ENCODE results near the gene CEP112. TPM values are rescaled to one million over a fixed set of nuclear protein-coding genes. Genes with fewer than 3 reads are reported as not detected.

CEP112 gene
- total and polyA plus RNA-seq, 8 donors = 8.4 to 11.4 (median 9.8) TPM

DNA sequence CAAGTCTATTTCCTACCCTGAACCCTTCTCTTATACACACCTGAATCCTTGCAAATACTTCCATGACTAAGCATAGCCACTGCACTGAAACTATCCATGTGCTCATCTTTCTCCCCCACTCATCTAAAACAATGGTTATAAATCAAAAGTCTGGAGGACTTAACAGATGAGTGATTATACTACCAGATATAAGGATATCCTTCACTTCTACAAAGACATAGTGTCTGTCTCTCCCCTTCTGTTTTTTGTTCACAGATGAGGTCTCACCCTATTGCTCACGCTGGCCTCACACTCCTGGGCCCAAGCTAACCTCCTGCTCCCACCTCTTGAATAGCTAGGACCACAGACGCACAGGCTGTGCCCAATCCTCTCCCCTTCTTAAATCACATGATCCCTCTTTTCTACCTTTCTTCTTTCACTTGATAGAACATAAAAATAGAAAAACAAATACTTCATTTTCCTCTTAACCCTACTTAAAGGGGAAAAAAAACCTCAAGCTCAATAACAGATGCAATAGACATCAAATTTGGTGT lies 19.2 kb downstream of the CEP112 start:
- Histone ChIP-seq H3K4me1 (no peaks in the 10 kb centered on the region), H3K36me3 (no peaks in the 10 kb centered on the region), H3K4me3 (no peak overlapping the region), H3K27me3 (no peaks in the 10 kb centered on the region), H3K9me3 (no peaks in the 10 kb centered on the region), H3K27ac (no peak overlapping the region)
- DNase-seq = no peak
- TF ChIP-seq, protein P1, sequence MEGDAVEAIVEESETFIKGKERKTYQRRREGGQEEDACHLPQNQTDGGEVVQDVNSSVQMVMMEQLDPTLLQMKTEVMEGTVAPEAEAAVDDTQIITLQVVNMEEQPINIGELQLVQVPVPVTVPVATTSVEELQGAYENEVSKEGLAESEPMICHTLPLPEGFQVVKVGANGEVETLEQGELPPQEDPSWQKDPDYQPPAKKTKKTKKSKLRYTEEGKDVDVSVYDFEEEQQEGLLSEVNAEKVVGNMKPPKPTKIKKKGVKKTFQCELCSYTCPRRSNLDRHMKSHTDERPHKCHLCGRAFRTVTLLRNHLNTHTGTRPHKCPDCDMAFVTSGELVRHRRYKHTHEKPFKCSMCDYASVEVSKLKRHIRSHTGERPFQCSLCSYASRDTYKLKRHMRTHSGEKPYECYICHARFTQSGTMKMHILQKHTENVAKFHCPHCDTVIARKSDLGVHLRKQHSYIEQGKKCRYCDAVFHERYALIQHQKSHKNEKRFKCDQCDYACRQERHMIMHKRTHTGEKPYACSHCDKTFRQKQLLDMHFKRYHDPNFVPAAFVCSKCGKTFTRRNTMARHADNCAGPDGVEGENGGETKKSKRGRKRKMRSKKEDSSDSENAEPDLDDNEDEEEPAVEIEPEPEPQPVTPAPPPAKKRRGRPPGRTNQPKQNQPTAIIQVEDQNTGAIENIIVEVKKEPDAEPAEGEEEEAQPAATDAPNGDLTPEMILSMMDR (IDR thresholded peaks at IDR 0.05) = no peak
- no peak for FAIRE-seq
- intact Hi-C loops (cut with DNase I) = no loop called here
- ATAC-seq = no peak
- 47 to 72% methylated on average over 2 of the region's 2 CpGs for WGBS, 2 donors

DNA sequence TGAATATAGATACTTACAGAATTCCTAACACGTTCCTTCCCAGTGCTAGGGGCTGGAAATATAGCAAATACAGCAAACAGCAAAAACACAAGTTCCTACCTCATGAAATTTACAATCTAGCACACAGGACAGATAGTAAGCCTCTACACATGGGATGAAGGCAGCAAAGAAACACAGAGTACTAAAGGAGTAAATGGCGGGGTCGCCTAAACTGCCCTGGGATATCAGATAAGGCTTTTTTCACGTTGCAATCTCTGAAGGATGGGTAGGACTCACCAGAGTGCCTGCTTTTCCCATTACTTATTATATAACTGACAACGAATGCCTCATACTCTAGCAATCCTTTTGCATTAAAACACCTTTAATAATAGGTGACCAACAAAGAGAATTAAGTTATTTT lies 19.8 kb downstream of the CEP112 start:
- H3K27ac ChIP-seq = no peak overlapping the region
- H3K27me3 ChIP-seq = no peaks in the 10 kb centered on the region
- no peaks in the 10 kb centered on the region for H3K36me3 ChIP-seq
- 64 to 75% methylated on average over 5 of the region's 5 CpGs for WGBS, 2 donors
- DNase-seq = no peak
- H3K4me3 ChIP-seq = no peak overlapping the region
- intact Hi-C loops (cut with DNase I) = no loop called here
- ATAC-seq = no peak
- FAIRE-seq = no peak
- no peaks in the 10 kb centered on the region for H3K4me1 ChIP-seq
- H3K9me3 ChIP-seq = no peaks in the 10 kb centered on the region
- TF ChIP-seq, protein P1 (IDR thresholded peaks at IDR 0.05) = no peak

DNA sequence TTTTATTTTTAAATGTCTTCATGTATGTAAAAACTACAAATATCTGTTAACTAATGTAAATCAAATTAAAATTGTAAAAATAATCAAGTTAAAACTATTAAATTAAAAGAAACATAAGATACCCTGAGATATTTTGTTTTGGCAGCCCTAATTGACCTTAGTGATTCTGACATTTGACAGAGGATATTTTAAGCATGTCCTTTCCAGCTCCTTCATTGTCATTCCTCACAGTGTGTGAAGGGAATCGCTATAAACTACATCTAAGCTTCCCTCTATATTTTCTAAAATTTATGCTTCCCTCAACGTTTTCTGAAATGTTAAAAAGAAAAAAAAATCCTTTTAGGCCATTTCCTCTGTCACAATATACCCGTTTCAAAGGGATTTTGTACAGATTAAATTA lies 20.2 kb downstream of the CEP112 start:
- no peaks in the 10 kb centered on the region for H3K9me3 ChIP-seq
- no peak for ATAC-seq
- no peaks in the 10 kb centered on the region for H3K27me3 ChIP-seq
- FAIRE-seq = no peak
- intact Hi-C loops (cut with DNase I) = no loop called here
- no peak overlapping the region for H3K4me3 ChIP-seq
- no peak for DNase-seq
- TF ChIP-seq, protein P1 (IDR thresholded peaks at IDR 0.05) = no peak
- WGBS, 2 donors = 60 to 70% methylated on average over 3 of the region's 3 CpGs
- no peaks in the 10 kb centered on the region for H3K4me1 ChIP-seq
- no peak overlapping the region for H3K27ac ChIP-seq
- no peaks in the 10 kb centered on the region for H3K36me3 ChIP-seq

DNA sequence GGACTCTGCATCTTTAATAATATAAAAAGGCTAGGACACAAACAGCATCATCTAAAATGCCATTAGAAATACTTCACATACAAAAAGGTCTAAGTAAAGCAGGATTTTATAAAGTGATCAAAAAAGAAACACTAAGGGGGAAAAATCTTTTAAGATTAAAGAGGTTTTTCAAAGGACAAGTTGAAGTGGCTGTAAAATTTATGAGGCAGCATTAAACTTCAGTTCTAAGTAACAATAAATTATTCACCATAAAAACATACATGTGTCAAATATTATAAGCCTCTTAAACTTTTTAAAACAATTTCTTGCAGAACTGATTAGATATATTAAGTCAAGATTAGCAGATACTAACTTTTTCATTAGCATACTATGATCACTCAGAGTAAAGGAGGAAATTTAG lies 20.8 kb downstream of the CEP112 start:
- DNase-seq (no peak), FAIRE-seq (no peak), ATAC-seq (no peak)
- intact Hi-C loops (cut with DNase I) = no loop called here
- Histone ChIP-seq H3K27me3 (no peaks in the 10 kb centered on the region), H3K4me3 (no peak overlapping the region), H3K36me3 (no peaks in the 10 kb centered on the region), H3K9me3 (no peaks in the 10 kb centered on the region), H3K4me1 (no peaks in the 10 kb centered on the region), H3K27ac (no peak overlapping the region)
- TF ChIP-seq, protein P1 (IDR thresholded peaks at IDR 0.05) = no peak

DNA sequence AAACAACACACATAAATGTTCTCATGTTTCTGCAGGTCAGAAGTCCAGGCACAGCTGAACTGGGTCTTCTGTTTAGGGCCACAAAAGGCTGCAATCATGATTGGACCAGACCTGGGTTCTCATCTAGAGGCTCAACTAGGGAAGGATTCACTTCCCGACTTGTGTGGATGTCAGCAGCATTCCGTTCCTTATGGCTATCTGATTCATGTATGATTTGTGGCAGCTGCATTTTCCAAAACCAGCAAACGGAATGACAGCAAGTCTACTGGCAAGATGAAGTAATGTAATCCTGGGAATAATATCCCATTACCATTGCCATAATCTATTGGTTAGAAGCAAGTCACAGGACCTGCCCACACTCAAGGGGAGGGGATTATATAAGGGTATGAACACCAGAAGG lies 22.1 kb downstream of the CEP112 start:
- Histone ChIP-seq H3K27me3 (no peaks in the 10 kb centered on the region), H3K4me1 (no peaks in the 10 kb centered on the region), H3K36me3 (no peaks in the 10 kb centered on the region), H3K27ac (no peak overlapping the region), H3K4me3 (no peak overlapping the region), H3K9me3 (no peaks in the 10 kb centered on the region)
- intact Hi-C loops (cut with DNase I) = loop anchor here in 1 of 3 donors (5.0 kb wide), 1 partner anchor 878 kb away; no protein-coding TSS in a partner anchor
- TF ChIP-seq, protein P1 (IDR thresholded peaks at IDR 0.05) = no peak
- ATAC-seq (no peak), FAIRE-seq (no peak), DNase-seq (no peak)
- 71 to 90% methylated on average over 3 of the region's 3 CpGs for WGBS, 2 donors
